B cell (primary cell): ENCODE measurements around the gene GABRG3. TPM values are rescaled to one million over a fixed set of nuclear protein-coding genes. Genes with fewer than 3 reads are reported as not detected.

Source experiments
- ATAC-seq: fragments of 200-7000 bp; cut with Tn5 transposase; one replicate; pipeline ENCODE4 v1.10.0; 2021; ENCODE audit warnings: low read depth, mild to moderate bottlenecking, moderate number of reproducible peaks, moderate library complexity
- CTCF ChIA-PET: fragments of 350-600 bp; sonication (Branson Sonifier 250); formaldehyde crosslinking; loops from one replicate; lab custom pipeline; 2021; ENCODE audit warnings: antibody characterized with exemption, inconsistent platforms; lab: Charles Lee
- POLR2A ChIA-PET: fragments of 350-600 bp; sonication (Branson Sonifier 250); formaldehyde crosslinking; loops from one replicate; lab custom pipeline; 2021; ENCODE audit warnings: antibody characterized with exemption; lab: Charles Lee
- DNase-seq: peaks from one replicate; pipeline ENCODE4 v3.0.0; 2013
- H2AFZ ChIP-seq: 2 replicates; pipeline ENCODE4 v1.6.1; 2012; ENCODE audit warnings: mild to moderate bottlenecking, low read depth, low read length; ENCODE audit not compliant: insufficient read depth, poor library complexity, severe bottlenecking
- H3K27ac ChIP-seq, 2 donors: 1 replicate in 1 of 2; 2 replicates in 1 of 2; pipeline ENCODE4 v1.5.1; 2012 to 2013; ENCODE audit warnings: low read length in 2 of 2, mild to moderate bottlenecking in 2 of 2, moderate library complexity in 1 of 2
- H3K27me3 ChIP-seq, 4 experiments: fragments of 200-600 bp in 1 of 4; sonication (generic) in 1 of 4; replicated peaks in 1 of 4; 1 replicate in 2 of 4; 2 replicates in 2 of 4; pipeline versions ENCODE4 v1.6.1 to v1.7.0; 2013 to 2016; ENCODE audit warnings: low read length in 3 of 4, mild to moderate bottlenecking in 2 of 4, mixed read lengths in 1 of 4, moderate library complexity in 1 of 4; ENCODE audit not compliant: insufficient read depth in 4 of 4, control insufficient read depth in 3 of 4; ENCODE audit errors: control extremely low read depth in 1 of 4
- H3K36me3 ChIP-seq, 2 experiments: replicated peaks in 1 of 2; 1 replicate in 1 of 2; 2 replicates in 1 of 2; pipeline versions ENCODE4 v1.6.1 to v1.7.1; 2013; ENCODE audit warnings: low read length in 1 of 2; ENCODE audit not compliant: insufficient read depth in 2 of 2, control insufficient read depth in 1 of 2; ENCODE audit errors: control extremely low read depth in 1 of 2, extremely low read depth in 1 of 2
- H3K4me1 ChIP-seq, 2 donors: fragments of 200-600 bp in 1 of 2; sonication (generic) in 1 of 2; 1 replicate in 1 of 2; 2 replicates in 1 of 2; pipeline versions ENCODE4 v1.5.1 to v1.6.1; 2013 to 2017; ENCODE audit warnings: low read length in 2 of 2; ENCODE audit not compliant: control insufficient read depth in 2 of 2, insufficient read depth in 2 of 2
- H3K4me2 ChIP-seq: replicated peaks from 2 replicates; pipeline ENCODE3; 2012; ENCODE audit warnings: mild to moderate bottlenecking, low read depth, low read length; ENCODE audit not compliant: poor library complexity, severe bottlenecking
- H3K4me3 ChIP-seq, 5 experiments: fragments of 200-600 bp in 1 of 5; sonication (generic) in 1 of 5; 1 replicate in 3 of 5; 2 replicates in 2 of 5; pipeline versions ENCODE4 v1.5.1 to v1.7.0; 2011 to 2016; ENCODE audit warnings: low read length in 4 of 5, mild to moderate bottlenecking in 4 of 5, low read depth in 2 of 5, control low read depth in 1 of 5, moderate library complexity in 1 of 5; ENCODE audit not compliant: insufficient read depth in 1 of 5; ENCODE audit errors: control extremely low read depth in 1 of 5, extremely low read depth in 1 of 5
- H3K79me2 ChIP-seq: fragments of 200-600 bp; sonication (generic); one replicate; pipeline ENCODE4 v1.6.0; 2016; ENCODE audit warnings: low read length; ENCODE audit not compliant: control insufficient read depth, insufficient read depth
- H3K9ac ChIP-seq: fragments of 200-600 bp; sonication (generic); 2 replicates; pipeline ENCODE4 v1.6.1; 2017; ENCODE audit warnings: mild to moderate bottlenecking, low read length, moderate library complexity
- H3K9me3 ChIP-seq, 3 donors: one replicate each; pipeline versions ENCODE4 v1.6.1 to v1.7.1; 2013; ENCODE audit warnings: low read length in 2 of 3; ENCODE audit not compliant: control insufficient read depth in 2 of 3, insufficient read depth in 1 of 3; ENCODE audit errors: control extremely low read depth in 1 of 3
- H4K20me1 ChIP-seq: 2 replicates; pipeline ENCODE4 v1.6.0; 2012; ENCODE audit warnings: mild to moderate bottlenecking, low read length; ENCODE audit not compliant: insufficient read depth, control insufficient read depth, poor library complexity, severe bottlenecking
- H3K27ac Mint-ChIP-seq: one replicate; pipeline ENCODE4 v1.8.0; 2021; ENCODE audit warnings: mixed read lengths
- H3K27me3 Mint-ChIP-seq: one replicate; pipeline ENCODE4 v1.8.0; 2021; ENCODE audit warnings: mixed read lengths
- H3K4me1 Mint-ChIP-seq: one replicate; pipeline ENCODE4 v1.8.0; 2021; ENCODE audit warnings: mixed read lengths
- H3K4me3 Mint-ChIP-seq: one replicate; pipeline ENCODE4 v1.8.0; 2021; ENCODE audit warnings: mixed read lengths
- H3K9me3 Mint-ChIP-seq: one replicate; pipeline ENCODE4 v1.8.0; 2022; ENCODE audit warnings: mixed read lengths; ENCODE audit not compliant: insufficient read depth
- CTCF ChIP-seq: fragments of 200-600 bp; IDR thresholded peaks from one replicate; pipeline ENCODE4 v1.8.0; 2022; ENCODE audit warnings: antibody characterized with exemption, mild to moderate bottlenecking
- EZH2 ChIP-seq: IDR thresholded peaks from 2 replicates; pipeline ENCODE4 v1.6.1; 2012; ENCODE audit warnings: borderline replicate concordance, low read depth, mild to moderate bottlenecking, moderate library complexity, low read length; ENCODE audit not compliant: insufficient read depth, poor library complexity, severe bottlenecking
- WGBS: methylation state at CpG from one replicate; pipeline ENCODE4 v1.1.5; 2013; ENCODE audit warnings: missing lambda C conversion rate; ENCODE audit not compliant: insufficient coverage; 5-methylcytosine and 5-hydroxymethylcytosine counted together
- intact Hi-C: fragments of 100-400 bp; cut with micrococcal nuclease; formaldehyde crosslinking; loops from one replicate; pipeline ENCODE4 v1.10.0; 2022
- polyA plus RNA-seq: library from polyadenylated mRNA; depleted of rRNA; stranded (reverse); fragments of >200 nt; gene quantifications from 2 replicates; pipeline ENCODE4 v1.2.3, GENCODE V29; 2012
- total RNA-seq, 2 donors: library from RNA; stranded (reverse); fragments of 120-200 nt in 1 of 2; gene quantifications; 1 replicate in 1 of 2; 2 replicates in 1 of 2; pipeline versions ENCODE4 v1.2.3 to v1.2.4, GENCODE V29; 2013 to 2022

The GABRG3 gene
- total and polyA plus RNA-seq, 2 donors (not counting 1 experiment from before 2014, with no cell fraction given), result not detected

GRCh38 chr15:27091270-27091940 is 120.4 kb downstream of the GABRG3 start:
- Histone ChIP-seq H3K27ac (no peak overlapping the region), H3K4me3 (no peak overlapping the region), H3K79me2 (no peaks in the 10 kb centered on the region), H3K4me1 (no peaks in the 10 kb centered on the region), H2AFZ (no peak overlapping the region), H3K9ac (no peak overlapping the region), H4K20me1 (no peaks in the 10 kb centered on the region), H3K27me3 (no peaks in the 10 kb centered on the region), H3K36me3 (no peaks in the 10 kb centered on the region), H3K9me3 (peaks cover 0 to 23% (median 6%) of the 10 kb centered on the region in 3 donors), H3K4me2 (no peak overlapping the region)
- TF ChIP-seq EZH2 (no peak), CTCF (no peak)
- CTCF ChIA-PET, result no interaction called here
- peaks cover 9% of the 10 kb centered on the region for H3K9me3 Mint-ChIP-seq
- H3K27me3 Mint-ChIP-seq, result no peaks in the 10 kb centered on the region
- ATAC-seq (no peak), DNase-seq (no peak)
- no peak overlapping the region for H3K27ac Mint-ChIP-seq
- no peak overlapping the region for H3K4me3 Mint-ChIP-seq
- intact Hi-C loops, result no loop called here
- WGBS, result 87% methylated on average over 8 of the region's 9 CpGs
- H3K4me1 Mint-ChIP-seq, result no peaks in the 10 kb centered on the region
- POLR2A ChIA-PET, result no interaction called here

GRCh38 chr15:27092390-27092789 is 121.4 kb downstream of the GABRG3 start:
- Histone ChIP-seq H3K4me1 (no peaks in the 10 kb centered on the region), H3K27ac (no peak overlapping the region), H3K27me3 (no peaks in the 10 kb centered on the region), H3K79me2 (no peaks in the 10 kb centered on the region), H3K4me2 (no peak overlapping the region), H4K20me1 (no peaks in the 10 kb centered on the region), H3K36me3 (no peaks in the 10 kb centered on the region), H2AFZ (no peak overlapping the region), H3K9ac (no peak overlapping the region), H3K4me3 (no peak overlapping the region), H3K9me3 (peaks cover 0 to 18% (median 6%) of the 10 kb centered on the region in 3 donors)
- no peak for TF ChIP-seq EZH2
- no peak for TF ChIP-seq CTCF
- WGBS, result 92% methylated on average over 9 of the region's 10 CpGs
- H3K4me3 Mint-ChIP-seq, result no peak overlapping the region
- H3K27me3 Mint-ChIP-seq, result no peaks in the 10 kb centered on the region
- intact Hi-C loops, result no loop called here
- H3K4me1 Mint-ChIP-seq, result no peaks in the 10 kb centered on the region
- DNase-seq (no peak), ATAC-seq (no peak)
- no peak overlapping the region for H3K27ac Mint-ChIP-seq
- POLR2A ChIA-PET, result no interaction called here
- H3K9me3 Mint-ChIP-seq, result peaks cover 9% of the 10 kb centered on the region
- CTCF ChIA-PET, result no interaction called here
